ENCODE measurements around the gene RPL19.

DNA sequence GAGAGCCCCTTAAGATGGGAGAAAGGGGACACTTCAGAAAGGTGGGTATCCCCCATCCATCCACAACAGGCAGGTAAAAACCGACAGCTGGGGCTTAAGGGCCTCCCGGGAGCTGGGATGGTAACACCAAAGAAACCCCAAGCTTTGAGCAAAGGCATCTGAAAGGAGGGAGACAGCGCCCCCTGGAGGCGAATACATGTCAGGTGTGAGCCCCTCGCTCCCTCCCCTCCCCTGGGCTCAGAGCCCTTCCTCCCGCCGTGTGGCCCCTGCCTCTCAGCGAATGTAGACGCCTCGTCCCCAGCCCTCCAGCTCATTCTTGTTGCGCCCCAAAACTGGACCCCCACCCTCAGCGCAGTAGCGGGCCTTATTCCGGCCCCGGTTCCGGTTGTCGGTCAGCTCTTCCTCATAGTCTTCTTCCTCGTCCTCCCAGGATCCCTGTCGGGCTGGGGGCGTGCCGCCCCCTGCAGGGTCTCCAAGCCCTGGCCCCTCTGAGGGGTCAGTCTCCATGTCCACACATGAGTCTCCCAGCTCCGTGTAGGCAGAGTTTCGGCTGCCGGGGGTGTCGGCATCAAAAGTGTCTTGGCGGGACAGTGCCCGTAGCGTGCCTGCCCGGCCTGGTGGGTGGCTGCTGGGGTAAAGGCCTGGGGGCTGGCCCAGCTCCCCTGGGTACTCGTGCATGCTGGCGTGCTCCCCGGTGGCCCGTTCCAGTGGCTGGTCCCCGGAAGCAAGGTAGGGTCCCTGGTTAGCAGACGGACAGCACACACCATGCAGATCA, 25.0 kb upstream of the RPL19 start:
- no peak for TF ChIP-seq BHLHE40 (IDR thresholded peaks at IDR 0.05; ENCODE audit: borderline replicate concordance)
- TF ChIP-seq SP1 (IDR thresholded peaks at IDR 0.05), result no peak
- no peak for TF ChIP-seq TARDBP (IDR thresholded peaks at IDR 0.05)
- TF ChIP-seq L3MBTL2 (conservative IDR thresholded peaks at IDR 0.05), result no peak
- no peak for TF ChIP-seq FOXK2 (IDR thresholded peaks at IDR 0.05)
- no peak for TF ChIP-seq FOXA1 (IDR thresholded peaks at IDR 0.05)
- no peak for TF ChIP-seq SUZ12 (IDR thresholded peaks at IDR 0.05)
- no peak for TF ChIP-seq LEF1 (IDR thresholded peaks at IDR 0.05; ENCODE audit: borderline replicate concordance)
